ENCODE measurements around the gene SNPH.

Gene SNPH

DNA sequence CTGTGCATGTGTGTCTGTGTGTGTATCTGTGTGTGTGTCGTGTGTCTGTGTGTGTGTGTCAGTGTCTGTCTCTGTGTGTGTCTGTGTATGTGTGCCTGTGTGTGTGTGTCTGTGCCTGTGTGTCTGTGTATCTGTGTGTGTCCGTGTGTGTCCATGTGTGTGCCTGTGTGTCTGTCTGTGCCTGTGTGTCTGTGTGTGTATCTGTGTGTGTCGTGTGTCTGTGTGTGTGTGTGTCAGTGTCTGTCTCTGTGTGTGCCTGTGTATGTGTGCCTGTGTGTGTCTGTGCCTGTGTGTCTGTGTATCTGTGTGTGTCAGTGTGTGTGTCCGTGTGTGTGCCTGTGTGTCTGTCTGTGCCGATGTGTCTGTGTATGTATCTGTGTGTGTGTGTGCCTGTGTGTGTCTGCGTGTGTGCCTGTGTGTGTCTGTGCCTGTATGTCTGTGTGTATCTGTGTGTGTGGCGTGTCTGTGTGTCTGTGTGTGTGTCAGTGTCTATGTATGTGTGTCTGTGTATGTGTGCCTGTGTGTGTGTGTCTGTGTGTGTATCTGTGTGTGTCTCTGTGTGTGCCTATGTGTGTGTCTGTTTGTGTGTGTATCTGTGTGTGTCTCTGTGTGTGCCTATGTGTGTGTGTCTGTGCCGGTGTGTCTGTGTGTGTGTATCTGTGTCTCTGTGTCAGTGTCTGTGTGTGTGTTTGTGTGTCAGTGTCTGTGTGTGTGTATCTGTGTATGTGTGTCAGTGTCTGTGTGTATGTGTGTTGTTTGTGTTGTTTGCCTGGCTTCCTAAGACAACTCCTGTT is 11.6 kb downstream of the SNPH start:
- TF ChIP-seq POLR2AphosphoS5 (IDR thresholded peaks at IDR 0.05; ENCODE audit: low read depth, low read length) (no peak), TAF1 (IDR thresholded peaks at IDR 0.05; ENCODE audit: borderline replicate concordance, insufficient read depth, low read length) (no peak), FOXP2 (optimal IDR thresholded peaks at IDR 0.05; ENCODE audit: borderline replicate concordance, extremely low read depth, extremely low read length, insufficient read depth) (no peak), REST (IDR thresholded peaks at IDR 0.05; ENCODE audit: insufficient read depth in 1 of 2, low read depth in 2 of 2, low read length in 2 of 2) (no peak), SIN3A (IDR thresholded peaks at IDR 0.05; ENCODE audit: borderline replicate concordance, insufficient read depth, low read length) (no peak)

DNA sequence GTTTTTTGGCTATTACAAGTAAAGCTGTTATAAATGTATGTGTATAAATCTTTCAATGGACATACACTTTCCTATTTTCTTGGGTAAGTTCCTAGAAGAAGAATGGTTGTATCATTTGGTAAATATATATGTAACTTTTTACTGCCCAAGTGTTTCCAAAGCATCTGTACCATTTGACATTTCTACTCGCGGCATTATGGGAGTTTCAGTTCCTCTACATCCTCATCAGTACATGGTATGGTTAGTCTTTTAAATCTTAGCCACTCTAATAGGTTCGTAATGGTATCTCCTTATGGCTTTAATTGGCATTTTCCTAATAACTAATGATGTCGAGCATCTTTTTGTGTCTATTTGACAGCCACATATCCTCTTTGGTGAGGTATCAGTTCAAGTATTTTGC is 12.9 kb downstream of the SNPH start:
- TF ChIP-seq POLR2AphosphoS5 (IDR thresholded peaks at IDR 0.05; ENCODE audit: low read depth, low read length) (no peak), REST (IDR thresholded peaks at IDR 0.05; ENCODE audit: insufficient read depth in 1 of 2, low read depth in 2 of 2, low read length in 2 of 2) (no peak), SIN3A (IDR thresholded peaks at IDR 0.05; ENCODE audit: borderline replicate concordance, insufficient read depth, low read length) (no peak)

GRCh38 chr20:1280195-1281102 is 14.4 kb downstream of the SNPH start:
- TF ChIP-seq SIN3A (IDR thresholded peaks at IDR 0.05; ENCODE audit: borderline replicate concordance, insufficient read depth, low read length) (no peak), TAF1 (IDR thresholded peaks at IDR 0.05; ENCODE audit: borderline replicate concordance, insufficient read depth, low read length) (no peak), FOXP2 (optimal IDR thresholded peaks at IDR 0.05; ENCODE audit: borderline replicate concordance, extremely low read depth, extremely low read length, insufficient read depth) (no peak), REST (IDR thresholded peaks at IDR 0.05; ENCODE audit: insufficient read depth in 1 of 2, low read depth in 2 of 2, low read length in 2 of 2) (no peak), POLR2AphosphoS5 (IDR thresholded peaks at IDR 0.05; ENCODE audit: low read depth, low read length) (no peak)

DNA sequence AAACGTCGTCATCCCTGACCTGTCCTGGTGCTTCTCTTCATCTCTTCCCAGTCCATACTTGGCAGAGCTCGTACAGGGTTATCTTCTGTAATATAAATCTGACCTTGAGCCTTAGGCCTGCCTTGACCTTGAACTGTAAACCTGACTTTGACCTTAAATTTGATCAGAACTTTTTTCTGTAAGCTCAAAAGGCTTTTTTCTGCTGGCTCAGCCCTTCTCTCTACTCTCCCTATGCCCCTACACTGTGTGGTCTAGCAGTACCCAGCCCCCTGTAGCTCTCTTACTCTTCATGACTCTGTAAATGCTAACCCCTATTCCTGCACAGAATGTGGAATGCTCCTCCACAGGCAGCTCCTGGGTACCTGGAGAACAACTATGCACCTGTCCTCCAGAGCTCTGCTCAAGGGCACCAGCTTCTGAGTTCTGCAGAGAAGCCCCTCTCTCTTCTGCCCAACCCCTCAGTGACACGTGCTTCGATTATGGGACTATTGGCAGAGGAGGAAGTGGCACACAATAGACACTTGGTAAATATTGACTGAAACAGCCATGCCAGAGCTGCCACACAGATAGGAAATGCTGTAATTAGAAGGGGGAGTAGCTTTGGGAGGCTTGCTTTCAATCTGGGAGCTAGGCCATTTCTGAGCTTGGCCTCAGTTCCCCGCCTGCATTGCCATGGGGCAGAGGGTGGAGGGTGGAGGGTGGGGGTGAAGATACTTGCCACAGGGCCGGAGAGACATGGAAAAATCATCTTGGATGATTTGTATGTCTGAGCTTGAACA is 15.4 kb downstream of the SNPH start:
- TF ChIP-seq SIN3A (IDR thresholded peaks at IDR 0.05; ENCODE audit: borderline replicate concordance, insufficient read depth, low read length): no peak
- TF ChIP-seq FOXP2 (optimal IDR thresholded peaks at IDR 0.05; ENCODE audit: borderline replicate concordance, extremely low read depth, extremely low read length, insufficient read depth): no peak
- no peak for TF ChIP-seq POLR2AphosphoS5 (IDR thresholded peaks at IDR 0.05; ENCODE audit: low read depth, low read length)
- no peak for TF ChIP-seq TAF1 (IDR thresholded peaks at IDR 0.05; ENCODE audit: borderline replicate concordance, insufficient read depth, low read length)
- TF ChIP-seq REST (IDR thresholded peaks at IDR 0.05; ENCODE audit: insufficient read depth in 1 of 2, low read depth in 2 of 2, low read length in 2 of 2): no peak

Measured in PFSK-1 (cell line).